ENCODE results near the gene SPANXA1. TPM values are rescaled to one million over a fixed set of nuclear protein-coding genes. Genes with fewer than 3 reads are reported as not detected.

SPANXA1 gene
- total and polyA plus RNA-seq, 10 of the 15 experiments (the other 5 are each of a cell fraction or from before 2014, with no cell fraction given): 0.16 TPM; not detected in 9

DNA sequence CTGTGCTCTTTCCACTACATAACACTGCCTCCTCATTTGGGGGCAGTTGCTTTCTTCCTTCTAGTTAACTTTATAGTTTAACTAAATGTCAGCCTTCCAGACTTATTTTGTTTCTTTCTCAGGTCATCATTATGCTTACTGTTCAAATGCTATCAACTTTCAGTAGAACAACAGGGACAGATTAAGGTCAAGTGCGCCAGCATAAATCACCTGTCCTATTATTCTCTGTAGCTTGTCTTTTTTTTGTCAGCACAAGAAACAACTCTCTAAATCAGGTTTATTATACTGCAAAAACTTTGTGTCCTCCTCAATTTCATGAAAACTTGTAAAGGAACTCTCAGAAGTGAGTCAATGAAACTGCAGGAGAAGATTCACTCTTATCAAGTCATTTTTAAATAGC, 24.6 kb upstream of the SPANXA1 start:
- Histone ChIP-seq H3K27ac (ENCODE audit: control insufficient read depth, insufficient read depth) (no peak overlapping the region), H2AFZ (ENCODE audit: control insufficient read depth, low read depth, low read length) (no peak overlapping the region), H3K4me1 (ENCODE audit: control insufficient read depth, insufficient read depth, low read length) (no peaks in the 10 kb centered on the region), H3K36me3 (ENCODE audit: control insufficient read depth in 2 of 2, insufficient read depth in 2 of 2, low read length in 1 of 2) (no peaks in the 10 kb centered on the region), H3K79me2 (ENCODE audit: control insufficient read depth, insufficient read depth, low read length) (no peaks in the 10 kb centered on the region), H3K9ac (ENCODE audit: control insufficient read depth, insufficient read depth, low read length) (no peak overlapping the region), H3K27me3 (replicated peaks in 1 of 2; ENCODE audit: control insufficient read depth in 2 of 2, insufficient read depth in 2 of 2, low read length in 1 of 2) (no peaks in the 10 kb centered on the region), H4K20me1 (ENCODE audit: control insufficient read depth, insufficient read depth) (no peaks in the 10 kb centered on the region), H3K4me2 (ENCODE audit: control insufficient read depth, insufficient read depth) (no peak overlapping the region), H3K4me3 (no peak overlapping the region), H3K9me3 (replicated peaks; ENCODE audit: control insufficient read depth, insufficient read depth, low read length) (no peaks in the 10 kb centered on the region)
- ATAC-seq: no peak
- no TSS peak for BruUV-seq (replicated peaks)
- ChIA-PET SMC1A (ENCODE audit: uncharacterized antibody, unreplicated experiment) (interaction anchor here (1.2 kb wide), 1 partner anchor 54 kb away, joined by 3 read pairs; no protein-coding TSS in a partner anchor), RAD21 (ENCODE audit: unreplicated experiment) (no interaction called here), POLR2A (no interaction called here), CTCF (no interaction called here)
- FAIRE-seq: no peak
- TF ChIP-seq, protein P1, sequence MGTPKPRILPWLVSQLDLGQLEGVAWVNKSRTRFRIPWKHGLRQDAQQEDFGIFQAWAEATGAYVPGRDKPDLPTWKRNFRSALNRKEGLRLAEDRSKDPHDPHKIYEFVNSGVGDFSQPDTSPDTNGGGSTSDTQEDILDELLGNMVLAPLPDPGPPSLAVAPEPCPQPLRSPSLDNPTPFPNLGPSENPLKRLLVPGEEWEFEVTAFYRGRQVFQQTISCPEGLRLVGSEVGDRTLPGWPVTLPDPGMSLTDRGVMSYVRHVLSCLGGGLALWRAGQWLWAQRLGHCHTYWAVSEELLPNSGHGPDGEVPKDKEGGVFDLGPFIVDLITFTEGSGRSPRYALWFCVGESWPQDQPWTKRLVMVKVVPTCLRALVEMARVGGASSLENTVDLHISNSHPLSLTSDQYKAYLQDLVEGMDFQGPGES (IDR thresholded peaks at IDR 0.05): no peak
- TF ChIP-seq PAX5 (IDR thresholded peaks at IDR 0.05; ENCODE audit: borderline replicate concordance, low read depth, low read length) (no peak), PAX8 (IDR thresholded peaks at IDR 0.05) (no peak), DPF2 (IDR thresholded peaks at IDR 0.05) (no peak), SUZ12 (IDR thresholded peaks at IDR 0.05; ENCODE audit: unreplicated experiment) (no peak), ZBED1 (IDR thresholded peaks at IDR 0.05; ENCODE audit: borderline replicate concordance) (no peak), CBX3 (IDR thresholded peaks at IDR 0.05; ENCODE audit: borderline replicate concordance, low read depth) (no peak), ZNF274 (IDR thresholded peaks at IDR 0.05; ENCODE audit: insufficient read depth, insufficient read length) (no peak)
- TF ChIP-seq, protein P2, sequence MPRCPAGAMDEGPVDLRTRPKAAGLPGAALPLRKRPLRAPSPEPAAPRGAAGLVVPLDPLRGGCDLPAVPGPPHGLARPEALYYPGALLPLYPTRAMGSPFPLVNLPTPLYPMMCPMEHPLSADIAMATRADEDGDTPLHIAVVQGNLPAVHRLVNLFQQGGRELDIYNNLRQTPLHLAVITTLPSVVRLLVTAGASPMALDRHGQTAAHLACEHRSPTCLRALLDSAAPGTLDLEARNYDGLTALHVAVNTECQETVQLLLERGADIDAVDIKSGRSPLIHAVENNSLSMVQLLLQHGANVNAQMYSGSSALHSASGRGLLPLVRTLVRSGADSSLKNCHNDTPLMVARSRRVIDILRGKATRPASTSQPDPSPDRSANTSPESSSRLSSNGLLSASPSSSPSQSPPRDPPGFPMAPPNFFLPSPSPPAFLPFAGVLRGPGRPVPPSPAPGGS (IDR thresholded peaks at IDR 0.05; ENCODE audit: borderline replicate concordance, insufficient read depth, low read depth, low read length, poor library complexity, severe bottlenecking): no peak
- TF ChIP-seq, protein P3, sequence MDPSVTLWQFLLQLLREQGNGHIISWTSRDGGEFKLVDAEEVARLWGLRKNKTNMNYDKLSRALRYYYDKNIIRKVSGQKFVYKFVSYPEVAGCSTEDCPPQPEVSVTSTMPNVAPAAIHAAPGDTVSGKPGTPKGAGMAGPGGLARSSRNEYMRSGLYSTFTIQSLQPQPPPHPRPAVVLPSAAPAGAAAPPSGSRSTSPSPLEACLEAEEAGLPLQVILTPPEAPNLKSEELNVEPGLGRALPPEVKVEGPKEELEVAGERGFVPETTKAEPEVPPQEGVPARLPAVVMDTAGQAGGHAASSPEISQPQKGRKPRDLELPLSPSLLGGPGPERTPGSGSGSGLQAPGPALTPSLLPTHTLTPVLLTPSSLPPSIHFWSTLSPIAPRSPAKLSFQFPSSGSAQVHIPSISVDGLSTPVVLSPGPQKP (IDR thresholded peaks at IDR 0.05; ENCODE audit: low read depth, low read length): no peak
- TF ChIP-seq, protein P4, sequence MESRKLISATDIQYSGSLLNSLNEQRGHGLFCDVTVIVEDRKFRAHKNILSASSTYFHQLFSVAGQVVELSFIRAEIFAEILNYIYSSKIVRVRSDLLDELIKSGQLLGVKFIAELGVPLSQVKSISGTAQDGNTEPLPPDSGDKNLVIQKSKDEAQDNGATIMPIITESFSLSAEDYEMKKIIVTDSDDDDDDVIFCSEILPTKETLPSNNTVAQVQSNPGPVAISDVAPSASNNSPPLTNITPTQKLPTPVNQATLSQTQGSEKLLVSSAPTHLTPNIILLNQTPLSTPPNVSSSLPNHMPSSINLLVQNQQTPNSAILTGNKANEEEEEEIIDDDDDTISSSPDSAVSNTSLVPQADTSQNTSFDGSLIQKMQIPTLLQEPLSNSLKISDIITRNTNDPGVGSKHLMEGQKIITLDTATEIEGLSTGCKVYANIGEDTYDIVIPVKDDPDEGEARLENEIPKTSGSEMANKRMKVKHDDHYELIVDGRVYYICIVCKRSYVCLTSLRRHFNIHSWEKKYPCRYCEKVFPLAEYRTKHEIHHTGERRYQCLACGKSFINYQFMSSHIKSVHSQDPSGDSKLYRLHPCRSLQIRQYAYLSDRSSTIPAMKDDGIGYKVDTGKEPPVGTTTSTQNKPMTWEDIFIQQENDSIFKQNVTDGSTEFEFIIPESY (IDR thresholded peaks at IDR 0.05): no peak
- TF ChIP-seq, protein P5, sequence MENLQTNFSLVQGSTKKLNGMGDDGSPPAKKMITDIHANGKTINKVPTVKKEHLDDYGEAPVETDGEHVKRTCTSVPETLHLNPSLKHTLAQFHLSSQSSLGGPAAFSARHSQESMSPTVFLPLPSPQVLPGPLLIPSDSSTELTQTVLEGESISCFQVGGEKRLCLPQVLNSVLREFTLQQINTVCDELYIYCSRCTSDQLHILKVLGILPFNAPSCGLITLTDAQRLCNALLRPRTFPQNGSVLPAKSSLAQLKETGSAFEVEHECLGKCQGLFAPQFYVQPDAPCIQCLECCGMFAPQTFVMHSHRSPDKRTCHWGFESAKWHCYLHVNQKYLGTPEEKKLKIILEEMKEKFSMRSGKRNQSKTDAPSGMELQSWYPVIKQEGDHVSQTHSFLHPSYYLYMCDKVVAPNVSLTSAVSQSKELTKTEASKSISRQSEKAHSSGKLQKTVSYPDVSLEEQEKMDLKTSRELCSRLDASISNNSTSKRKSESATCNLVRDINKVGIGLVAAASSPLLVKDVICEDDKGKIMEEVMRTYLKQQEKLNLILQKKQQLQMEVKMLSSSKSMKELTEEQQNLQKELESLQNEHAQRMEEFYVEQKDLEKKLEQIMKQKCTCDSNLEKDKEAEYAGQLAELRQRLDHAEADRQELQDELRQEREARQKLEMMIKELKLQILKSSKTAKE (IDR thresholded peaks at IDR 0.05; ENCODE audit: low read depth, poor library complexity, severe bottlenecking): no peak
- no peak for DNase-seq (ENCODE audit: low read depth, low spot score)
- in situ Hi-C loops (cut with MboI) (no loop called here), intact Hi-C loops (cut with micrococcal nuclease; ENCODE audit: unreplicated experiment) (no loop called here)
- 86% methylated on average over 1 of the region's 1 CpG for WGBS (ENCODE audit: insufficient coverage, insufficient replicate concordance, low lambda C conversion rate, missing lambda C conversion rate)
